Loucy (cell line): ENCODE measurements around the gene ALX1.

Source experiments
- CTCF ChIP-seq: fragments of 200-600 bp; sonication (generic); conservative IDR thresholded peaks from 2 replicates; pipeline ENCODE4 v1.5.1; 2014; ENCODE audit warnings: mild to moderate bottlenecking, antibody characterized with exemption, low read length
- EZH2phosphoT487 ChIP-seq: fragments of 200-600 bp; IDR thresholded peaks from 2 replicates; pipeline ENCODE4 v1.6.1; 2018; ENCODE audit warnings: antibody characterized with exemption, mild to moderate bottlenecking, moderate library complexity, borderline replicate concordance

DNA sequence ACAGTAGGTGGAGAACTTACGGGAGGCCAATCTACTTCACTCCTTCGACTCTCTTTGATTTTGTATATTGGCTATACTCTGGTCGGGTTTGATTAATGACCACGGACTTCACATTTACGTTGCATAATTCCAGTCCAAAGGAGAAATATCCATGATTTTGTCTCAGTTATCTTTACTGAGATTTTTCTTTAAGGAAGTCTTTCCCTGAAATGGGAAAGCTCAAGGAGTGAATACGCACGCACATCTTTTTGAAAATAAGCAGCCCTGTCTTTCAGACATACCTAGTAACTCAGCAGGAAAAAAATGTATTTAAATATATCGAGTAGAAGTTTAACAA lies 5.7 kb upstream of the ALX1 start:
- no peak for TF ChIP-seq CTCF
- no peak for TF ChIP-seq EZH2phosphoT487
